IPS DF 19.7 (cell line): ENCODE results near the gene CPN2.

Source experiments
- DNase-seq: peaks from one replicate; pipeline ENCODE4 v3.0.0-alpha.2; 2013; ENCODE audit warnings: low read depth, low spot score

Gene CPN2

GRCh38 chr3:194328053-194328657, 23.0 kb downstream of the CPN2 start:
- DNase-seq = no peak

DNA sequence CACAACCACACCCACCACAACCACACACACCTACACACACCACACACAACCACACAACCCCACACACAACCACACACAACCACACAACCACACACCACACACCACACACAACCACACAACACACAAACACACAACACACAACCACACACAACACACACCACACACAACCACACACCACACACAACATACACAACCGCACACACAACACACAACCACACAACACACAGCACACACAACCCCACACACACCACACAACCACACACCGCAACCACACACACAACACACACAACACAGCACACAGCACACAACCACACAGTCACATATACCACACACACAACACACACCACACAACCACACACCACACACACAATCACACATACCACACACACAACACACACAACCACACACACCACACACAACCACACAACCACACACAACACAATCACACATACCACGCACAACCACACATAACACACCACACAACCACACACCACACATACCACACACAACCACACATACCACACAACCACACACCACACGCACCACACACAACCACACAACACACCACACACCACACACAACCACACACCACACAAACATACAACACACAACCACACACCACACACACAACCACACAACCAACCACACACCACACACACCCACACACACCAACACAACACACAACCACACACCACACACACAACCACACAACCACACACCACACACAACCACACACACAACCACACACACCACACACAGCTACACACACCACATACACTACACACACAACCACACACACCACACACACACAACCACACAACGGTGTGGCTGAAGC, 23.7 kb downstream of the CPN2 start:
- no peak for DNase-seq

- no peak for DNase-seq
These were observed 24.2 kb downstream of the CPN2 start for GRCh38 chr3:194326968-194327217.

DNA sequence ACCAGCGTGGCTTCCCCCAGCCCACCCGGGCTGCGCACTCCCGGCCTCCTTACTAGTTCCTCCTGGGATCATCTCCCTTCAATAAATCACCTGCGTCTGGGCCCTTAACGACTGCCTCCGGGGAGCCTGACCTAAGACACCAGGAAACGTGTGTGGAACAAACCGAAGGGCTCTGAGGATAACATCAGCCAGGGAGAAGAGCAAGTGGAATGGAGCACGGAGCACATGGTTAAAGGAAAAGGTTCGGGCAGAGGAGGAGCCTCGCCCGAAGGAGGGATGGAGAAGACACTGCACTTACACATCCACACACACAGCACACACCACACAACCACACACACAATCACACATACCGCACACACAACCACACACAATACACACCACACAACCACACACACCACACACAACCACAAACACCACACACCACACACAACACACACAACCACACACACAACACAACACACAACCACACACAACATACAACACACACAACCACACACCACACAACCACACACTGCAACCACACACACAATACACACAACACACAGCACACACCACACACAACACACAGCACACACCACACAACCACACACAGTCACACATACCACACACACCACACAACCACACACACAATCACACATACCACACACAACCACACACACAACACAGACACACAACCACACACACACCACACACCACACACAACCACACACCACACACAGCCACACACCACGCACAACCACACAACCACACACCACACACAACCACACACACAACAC, 24.7 kb downstream of the CPN2 start:
- no peak for DNase-seq

DNA sequence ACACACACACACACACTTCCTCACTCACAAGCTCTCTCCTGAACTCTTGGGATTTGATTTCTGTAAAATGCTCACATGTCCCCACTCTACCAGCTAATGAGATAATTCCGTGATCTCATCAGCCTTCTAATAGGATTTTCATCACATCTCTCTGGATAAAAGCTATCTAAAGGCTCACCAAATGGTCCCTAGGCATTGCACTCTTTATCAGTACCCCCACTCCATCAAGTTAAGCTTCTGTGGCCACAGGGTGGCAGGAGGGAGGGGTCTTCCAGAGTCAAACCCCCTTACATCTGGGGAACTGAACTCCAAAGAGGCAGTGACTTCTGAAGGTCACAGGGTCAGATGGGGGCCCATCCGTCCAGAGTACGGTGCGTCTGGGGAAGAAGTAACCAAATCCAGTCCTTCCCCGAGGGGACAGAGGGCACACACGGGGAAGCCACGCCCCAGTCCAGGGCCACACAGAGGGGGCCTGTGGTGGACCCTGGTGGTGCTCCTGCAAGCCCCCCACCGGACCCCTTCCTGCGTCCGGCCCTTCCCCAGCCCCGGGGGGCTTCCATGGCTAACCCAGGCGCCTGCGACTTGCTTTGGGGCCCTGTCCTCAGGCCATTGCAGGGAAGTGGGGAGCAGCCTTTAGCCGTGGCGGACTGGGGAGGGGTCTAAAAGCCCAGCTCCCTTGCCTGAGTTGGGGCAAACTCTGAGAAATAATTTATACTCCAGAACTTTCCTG, 25.5 kb downstream of the CPN2 start:
- no peak for DNase-seq

GRCh38 chr3:194324823-194325327, 26.3 kb downstream of the CPN2 start:
- no peak for DNase-seq

- no peak for DNase-seq
These were observed 27.1 kb downstream of the CPN2 start for GRCh38 chr3:194323785-194324735.

DNA sequence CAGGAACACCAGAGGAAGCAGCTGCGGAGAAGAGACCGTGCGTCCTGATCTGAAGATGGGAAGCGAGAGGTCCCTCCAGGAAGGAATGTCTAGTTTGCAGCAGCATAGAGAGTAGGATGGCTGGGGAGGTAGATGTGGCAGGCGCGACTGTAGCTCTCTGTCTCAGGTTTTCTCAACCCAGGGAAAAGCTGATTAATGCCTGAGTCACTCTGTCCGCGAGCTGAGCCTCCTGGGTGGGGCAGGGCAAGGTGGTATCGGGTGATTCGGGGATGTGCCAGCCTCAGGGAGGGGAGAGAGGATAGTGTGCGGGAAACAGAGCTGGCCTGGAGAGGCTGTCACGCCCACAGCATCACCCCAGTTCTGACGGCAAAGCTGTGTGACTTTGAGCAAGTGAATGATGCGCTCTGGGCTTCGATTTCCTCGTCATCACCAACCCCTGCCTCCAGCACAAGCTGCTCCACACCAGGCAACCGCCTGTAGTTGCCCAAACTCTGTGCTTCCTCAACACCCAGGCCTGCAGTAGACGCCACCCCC, 28.4 kb downstream of the CPN2 start:
- no peak for DNase-seq

DNA sequence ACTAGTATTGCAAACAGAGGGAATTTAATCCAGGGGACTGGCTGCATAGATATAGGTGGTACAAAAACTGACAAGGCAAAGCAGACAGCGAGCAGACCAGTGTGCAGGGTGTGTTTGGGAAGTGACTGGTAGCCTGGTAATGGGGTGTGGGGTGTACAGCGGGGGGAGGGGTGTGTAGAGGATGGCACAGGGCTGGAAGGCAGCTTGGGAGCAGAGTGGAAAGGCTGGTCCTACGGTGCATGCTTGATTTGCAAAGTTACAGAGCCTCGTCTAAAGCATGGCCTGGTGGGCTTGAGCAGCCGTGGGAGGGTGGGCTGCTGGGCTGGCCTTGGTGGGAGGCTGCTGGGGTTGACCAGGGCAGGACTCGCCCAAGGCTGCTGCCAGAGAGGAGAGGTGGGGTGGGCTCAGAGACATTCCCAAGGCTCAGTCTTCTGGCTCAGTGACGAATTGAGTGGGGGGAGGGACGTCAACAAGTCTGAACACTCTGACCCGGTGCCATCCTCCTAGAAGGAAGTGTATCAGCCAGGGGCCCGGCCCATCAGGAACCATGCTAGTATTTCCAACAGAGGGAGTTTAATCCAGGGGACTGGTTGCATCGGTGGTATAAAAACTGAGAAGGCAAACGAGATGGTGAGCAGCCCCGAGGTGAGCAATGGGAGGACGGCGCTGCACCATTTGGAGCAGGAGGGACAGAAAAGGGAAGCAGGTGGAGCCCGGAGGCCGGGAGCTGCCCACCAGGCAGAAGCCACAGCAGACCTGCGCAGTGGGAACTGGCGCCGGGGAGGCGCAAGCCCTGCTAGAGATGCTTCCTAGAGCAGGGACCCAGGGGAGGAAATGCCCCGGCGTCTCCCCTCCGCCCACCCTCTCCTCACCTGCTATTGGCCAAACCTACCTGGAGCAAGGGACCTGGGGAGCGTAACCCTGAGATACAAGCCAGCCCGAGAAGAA, 29.2 kb downstream of the CPN2 start:
- no peak for DNase-seq

GRCh38 chr3:194320744-194321243, 30.3 kb downstream of the CPN2 start:
- DNase-seq = no peak

DNA sequence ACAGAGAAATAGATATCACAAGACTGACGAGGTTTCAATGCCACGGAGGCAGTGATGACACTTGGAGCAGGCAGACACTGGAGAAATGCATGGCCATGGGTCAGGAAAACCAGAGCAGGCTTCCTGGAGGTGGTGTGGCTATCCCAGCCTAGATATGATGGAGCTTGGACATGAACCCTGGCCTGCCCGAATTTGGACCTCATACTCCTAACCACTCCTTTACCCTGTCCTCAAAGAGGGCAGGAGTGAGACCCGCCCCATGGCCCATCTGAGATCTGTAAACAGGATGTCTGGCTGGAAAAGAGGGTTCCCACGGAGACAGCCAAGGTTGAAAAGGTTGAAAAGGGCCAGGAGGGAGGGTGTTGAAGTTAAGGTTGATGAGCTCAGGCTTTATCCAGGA, 31.0 kb downstream of the CPN2 start:
- DNase-seq = no peak

DNA sequence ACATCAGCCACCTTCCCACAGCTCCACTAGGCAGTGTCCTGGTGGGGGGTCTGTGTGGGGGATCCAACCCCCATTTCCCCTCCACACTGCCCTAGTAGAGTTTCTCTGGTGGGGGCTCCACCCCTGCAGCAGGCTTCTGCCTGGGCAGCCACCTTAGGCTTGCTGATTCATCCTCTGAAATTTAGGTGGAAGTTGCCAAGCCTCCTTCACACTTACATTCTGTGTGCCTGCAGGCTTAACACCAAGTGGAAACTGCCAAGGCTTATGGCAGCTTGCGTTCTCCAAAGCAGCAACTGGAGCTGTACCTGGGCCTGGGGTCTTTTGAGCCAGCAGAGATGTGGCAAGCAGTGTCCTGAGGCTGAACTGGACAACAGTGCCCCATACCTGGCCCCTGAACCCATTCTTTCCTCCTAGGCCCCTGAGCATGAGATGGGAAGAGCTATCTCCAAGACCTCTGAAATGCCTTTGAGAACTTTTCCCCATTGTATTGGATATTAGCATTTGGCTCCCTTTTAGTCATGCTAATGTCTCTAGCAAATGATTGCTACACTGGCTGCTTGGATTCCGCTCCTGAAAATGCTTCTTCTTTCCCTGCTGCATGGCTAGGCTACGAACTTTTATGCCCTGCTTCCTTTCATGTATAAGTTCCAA, 32.5 kb downstream of the CPN2 start:
- no peak for DNase-seq

DNA sequence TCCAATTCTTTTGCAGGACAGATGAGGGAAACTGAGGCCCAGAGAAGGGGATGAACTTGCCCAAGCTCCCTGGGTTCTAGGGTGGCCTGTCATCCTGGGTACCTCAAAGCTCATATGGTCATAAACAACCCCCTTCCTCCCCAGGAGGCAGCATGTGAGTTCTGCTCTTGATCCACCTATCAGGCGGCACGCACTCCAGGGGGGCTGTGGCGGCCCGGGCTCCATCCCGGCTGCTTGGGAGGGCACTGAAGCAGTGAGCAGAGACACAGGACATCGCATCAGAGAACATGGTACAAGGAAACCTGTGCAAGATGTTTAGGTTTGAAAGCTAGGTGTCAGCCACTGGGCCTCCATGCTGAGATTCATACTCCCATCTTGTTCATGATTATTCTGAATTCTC, 34.2 kb downstream of the CPN2 start:
- no peak for DNase-seq

- no peak for DNase-seq
These were observed 35.2 kb downstream of the CPN2 start for GRCh38 chr3:194315965-194316361.

DNA sequence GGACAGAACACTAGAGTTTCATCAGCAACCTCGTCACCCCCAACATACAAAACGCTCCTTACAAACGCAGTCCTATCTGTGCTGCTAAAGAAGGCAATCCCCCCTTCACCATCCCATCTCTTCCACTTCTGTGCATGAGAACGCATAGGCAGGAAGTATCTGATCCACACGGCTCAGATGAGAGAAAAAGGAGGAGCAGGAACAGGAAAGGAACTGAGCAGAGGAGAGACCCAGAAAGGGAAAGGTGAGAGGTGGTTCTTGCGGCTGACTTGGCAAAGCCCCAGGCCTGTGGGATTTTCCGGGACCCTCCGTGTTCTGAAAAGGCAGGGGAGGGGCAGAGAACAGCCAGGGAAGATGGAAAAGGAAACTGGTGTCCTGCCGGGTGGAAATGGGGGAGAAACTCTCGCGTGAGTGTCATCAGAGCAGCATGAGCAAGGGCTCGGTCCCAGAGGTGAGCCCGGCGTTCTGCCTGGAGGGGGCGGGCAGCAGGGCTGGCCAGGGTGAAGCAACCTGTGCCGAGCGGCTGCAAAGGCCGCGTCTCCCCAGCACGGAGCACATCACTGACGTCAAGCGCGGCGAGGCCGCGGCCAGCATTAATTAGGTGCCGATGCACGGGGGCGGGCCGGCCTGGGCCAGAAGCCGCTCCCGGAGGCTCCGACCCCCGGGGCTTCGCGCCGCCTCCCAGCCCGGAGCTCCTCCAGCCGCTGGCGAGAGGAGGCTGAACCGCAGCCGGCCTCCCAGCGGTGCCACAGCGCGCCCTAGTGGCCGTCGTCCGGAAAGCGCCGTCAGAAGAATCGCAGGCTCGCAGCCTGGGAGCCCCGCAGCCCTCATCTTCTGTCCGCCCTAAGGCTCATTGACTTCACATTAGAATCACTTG, 35.8 kb downstream of the CPN2 start:
- DNase-seq = no peak

DNA sequence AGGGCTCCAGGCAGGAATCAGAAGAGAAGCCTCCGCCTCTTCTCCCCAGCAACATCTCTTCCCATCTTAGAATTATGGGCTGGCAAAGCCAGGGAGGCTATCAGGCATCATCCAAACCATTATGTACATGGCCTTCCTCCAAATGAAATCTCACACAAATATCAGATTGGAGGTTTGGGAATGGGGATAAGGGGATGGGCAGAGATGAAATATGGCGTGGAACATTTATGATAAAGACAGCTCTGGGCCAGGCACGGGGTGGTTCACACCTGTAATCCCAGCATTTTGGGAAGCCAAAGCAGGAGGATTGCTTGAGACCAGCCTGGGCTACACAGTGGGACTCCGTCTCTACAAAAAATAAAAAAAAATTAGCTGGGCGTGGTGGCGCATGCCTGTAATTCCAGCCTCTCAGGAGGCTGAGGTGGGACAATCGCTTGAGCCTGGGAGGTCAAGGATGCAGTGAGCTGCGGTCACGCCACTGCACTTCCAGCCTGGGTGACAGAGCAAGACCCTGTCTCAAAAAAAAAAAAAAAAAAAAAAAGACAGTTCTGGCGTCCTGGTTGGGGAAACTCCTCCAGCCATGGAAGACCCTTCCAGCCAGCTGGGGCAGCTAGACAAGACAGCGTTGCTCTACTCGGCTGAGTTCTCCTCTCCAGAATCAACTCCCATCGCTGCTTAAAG, 36.6 kb downstream of the CPN2 start:
- no peak for DNase-seq
